A549 (cell line): ENCODE measurements around the gene CTIF. TPM values are rescaled to one million over a fixed set of nuclear protein-coding genes. Genes with fewer than 3 reads are reported as not detected.

Source experiments
- ATAC-seq, 2 experiments: fragments of 200-7000 bp in 1 of 2; fragments of >200 bp in 1 of 2; cut with Nextera tagmentation in 1 of 2; cut with Tn5 transposase in 1 of 2; 3 replicates each; pipeline versions ENCODE4 v1.8.0 to v1.9.1; 2018 to 2020; ENCODE audit warnings: mild to moderate bottlenecking in 1 of 2, moderate library complexity in 1 of 2
- CTCF ChIA-PET: fragments of 300-600 bp; sonication (Branson Sonifier 250); formaldehyde crosslinking; extraction: SDS; loops from one replicate; lab custom pipeline; 2021; ENCODE audit warnings: antibody characterized with exemption, inconsistent platforms; lab: Yijun Ruan, JAX
- POLR2A ChIA-PET: fragments of 350-600 bp; formaldehyde crosslinking; extraction: SDS; loops from one replicate; lab custom pipeline; 2021; ENCODE audit warnings: antibody characterized with exemption, inconsistent platforms; lab: Yijun Ruan, JAX
- DNase-seq, 2 experiments: peaks; one replicate each; pipeline versions ENCODE4 v3.0.0 to v3.0.0-alpha.2; 2011 to 2016; ENCODE audit warnings: low read depth in 1 of 2, low spot score in 1 of 2
- FAIRE-seq: peaks from 2 replicates; lab custom pipeline; 2011; peaks lifted over from hg19 to GRCh38; lab: Jason Lieb, UNC
- H3K27ac ChIP-seq, 2 experiments: fragments of >200 bp; sonication (Bioruptor Twin); formaldehyde crosslinking; 3 replicates each; pipeline ENCODE4 v1.5.1; 2016 to 2017
- H3K4me1 ChIP-seq: fragments of >200 bp; sonication (Bioruptor Twin); formaldehyde crosslinking; 3 replicates; pipeline ENCODE4 v1.6.1; 2016
- H3K4me2 ChIP-seq: fragments of >200 bp; sonication (Bioruptor Twin); formaldehyde crosslinking; 3 replicates; pipeline ENCODE4 v1.6.1; 2016
- H3K4me3 ChIP-seq: fragments of >200 bp; sonication (Bioruptor Twin); formaldehyde crosslinking; 3 replicates; pipeline ENCODE4 v1.5.1; 2016
- H3K9me3 ChIP-seq: fragments of >200 bp; sonication (Bioruptor Twin); formaldehyde crosslinking; 3 replicates; pipeline ENCODE4 v1.6.1; 2016
- CHD2 ChIP-seq: fragments of 150-350 bp; IDR thresholded peaks from 2 replicates; pipeline ENCODE4 v1.6.1; 2014; ENCODE audit warnings: low read length; ENCODE audit not compliant: partially characterized antibody
- CHD4 ChIP-seq: fragments of 200-600 bp; sonication (generic); IDR thresholded peaks from 2 replicates; pipeline ENCODE4 v1.6.1; 2016; ENCODE audit warnings: antibody characterized with exemption, mild to moderate bottlenecking, borderline replicate concordance
- EHF ChIP-seq: fragments of 250-450 bp; sonication (Bioruptor Pico); IDR thresholded peaks from 2 replicates; pipeline ENCODE4 v1.5.0; 2020; ENCODE audit warnings: mild to moderate bottlenecking
- FOSB ChIP-seq: fragments of 250-450 bp; sonication (Bioruptor Pico); IDR thresholded peaks from 2 replicates; pipeline ENCODE4 v1.5.0; 2020; ENCODE audit warnings: mild to moderate bottlenecking, moderate library complexity
- FOSL2 ChIP-seq, 2 experiments: fragments of 450-650 bp in 1 of 2; fragments of >200 bp in 1 of 2; sonication (Bioruptor Twin) in 1 of 2; formaldehyde crosslinking; IDR thresholded peaks; 2 replicates each; pipeline versions ENCODE4 v1.5.0 to v1.6.1; 2016 to 2020; ENCODE audit warnings: mild to moderate bottlenecking in 1 of 2, moderate library complexity in 1 of 2
- JUN ChIP-seq, 2 experiments: fragments of >200 bp; sonication (Bioruptor Twin); formaldehyde crosslinking; IDR thresholded peaks; 2 replicates in 1 of 2; 3 replicates in 1 of 2; pipeline ENCODE4 v1.6.1; 2016 to 2017
- KDM5A ChIP-seq: fragments of 200-600 bp; sonication (generic); IDR thresholded peaks from 2 replicates; pipeline ENCODE4 v1.6.1; 2016; ENCODE audit warnings: antibody characterized with exemption, mild to moderate bottlenecking
- MAFK ChIP-seq: fragments of 450-650 bp; IDR thresholded peaks from 2 replicates; pipeline ENCODE4 v1.6.1; 2014; ENCODE audit not compliant: partially characterized antibody
- MAZ ChIP-seq: fragments of 150-350 bp; IDR thresholded peaks from 2 replicates; pipeline ENCODE4 v1.6.1; 2014; ENCODE audit warnings: antibody characterized with exemption, low read depth, low read length, borderline replicate concordance
- NPAS2 ChIP-seq: fragments of 250-450 bp; sonication (Bioruptor Pico); IDR thresholded peaks from 2 replicates; pipeline ENCODE4 v1.8.0; 2022; ENCODE audit warnings: mild to moderate bottlenecking, moderate library complexity, borderline replicate concordance
- NR3C1 ChIP-seq: fragments of >200 bp; sonication (Bioruptor Twin); formaldehyde crosslinking; IDR thresholded peaks from 3 replicates; pipeline ENCODE4 v1.6.1; 2017
- PHF8 ChIP-seq: fragments of 200-600 bp; sonication (generic); IDR thresholded peaks from 2 replicates; pipeline ENCODE4 v1.6.1; 2016; ENCODE audit warnings: low read depth, mild to moderate bottlenecking, antibody characterized with exemption, moderate library complexity, borderline replicate concordance
- RAD21 ChIP-seq, 2 experiments: fragments of >200 bp in 1 of 2; sonication (Bioruptor Twin) in 1 of 2; formaldehyde crosslinking in 1 of 2; IDR thresholded peaks in 1 of 2; conservative IDR thresholded peaks in 1 of 2; 2 replicates in 1 of 2; 3 replicates in 1 of 2; pipeline ENCODE4 v1.6.1; 2012 to 2018; ENCODE audit warnings: inconsistent platforms in 1 of 2
- RNF2 ChIP-seq: fragments of 200-600 bp; sonication (generic); IDR thresholded peaks from 2 replicates; pipeline ENCODE4 v1.6.1; 2016; ENCODE audit warnings: low read depth, mild to moderate bottlenecking, antibody characterized with exemption, moderate library complexity, borderline replicate concordance
- TP53 ChIP-seq: fragments of 250-450 bp; sonication (Bioruptor Pico); IDR thresholded peaks from 2 replicates; pipeline ENCODE4 v1.5.0; 2021; ENCODE audit warnings: mild to moderate bottlenecking, moderate library complexity
- ZC3H11A ChIP-seq: fragments of 450-650 bp; IDR thresholded peaks from 2 replicates; pipeline ENCODE4 v1.6.1; 2014; ENCODE audit warnings: antibody characterized with exemption, mild to moderate bottlenecking
- ZFP36 ChIP-seq: fragments of 450-650 bp; IDR thresholded peaks from 2 replicates; pipeline ENCODE4 v1.6.1; 2014; ENCODE audit warnings: borderline replicate concordance; ENCODE audit not compliant: partially characterized antibody
- ZSCAN20 ChIP-seq: fragments of 250-450 bp; sonication (Bioruptor Pico); IDR thresholded peaks from 2 replicates; pipeline ENCODE4 v1.8.0; 2022; ENCODE audit warnings: mild to moderate bottlenecking, moderate library complexity
- WGBS: methylation state at CpG from one replicate; pipeline ENCODE4 v1.1.6; 2017; ENCODE audit errors: missing lambda C conversion rate; 5-methylcytosine and 5-hydroxymethylcytosine counted together
- polyA plus RNA-seq, 4 experiments: library from polyadenylated mRNA; depleted of rRNA in 3 of 4; stranded (reverse); fragments of >200 nt; fragmentation: RNase III in 1 of 4; extraction: RNeasy Plus Mini Kit Qiagen cat#74134 plus additional on column Dnase treatment in 1 of 4; gene quantifications; 2 replicates in 3 of 4; 3 replicates in 1 of 4; pipeline ENCODE4 v1.2.3, GENCODE V29; 2011 to 2017
- TF ChIP-seq, protein P1 (sequence below): fragments of 250-450 bp; sonication (Bioruptor Pico); IDR thresholded peaks from 2 replicates; pipeline ENCODE4 v1.5.0; 2020; ENCODE audit warnings: low read depth, mild to moderate bottlenecking, moderate library complexity
- TF ChIP-seq, protein P2 (sequence below): IDR thresholded peaks from 2 replicates; pipeline ENCODE4 v1.6.1; 2012; ENCODE audit warnings: low read depth, borderline replicate concordance
- TF ChIP-seq, protein P3 (sequence below): fragments of 200-600 bp; sonication (generic); IDR thresholded peaks from 2 replicates; pipeline ENCODE4 v1.6.1; 2016; ENCODE audit warnings: antibody characterized with exemption, mild to moderate bottlenecking, moderate library complexity
- TF ChIP-seq, protein P4 (sequence below): fragments of >200 bp; sonication (Bioruptor Twin); formaldehyde crosslinking; IDR thresholded peaks from 3 replicates; pipeline ENCODE4 v1.5.1; 2016

The CTIF gene
- polyA plus RNA-seq, 2 of the 4 experiments (the other 2 are of a cell fraction) = 17.0 to 24.7 TPM

DNA sequence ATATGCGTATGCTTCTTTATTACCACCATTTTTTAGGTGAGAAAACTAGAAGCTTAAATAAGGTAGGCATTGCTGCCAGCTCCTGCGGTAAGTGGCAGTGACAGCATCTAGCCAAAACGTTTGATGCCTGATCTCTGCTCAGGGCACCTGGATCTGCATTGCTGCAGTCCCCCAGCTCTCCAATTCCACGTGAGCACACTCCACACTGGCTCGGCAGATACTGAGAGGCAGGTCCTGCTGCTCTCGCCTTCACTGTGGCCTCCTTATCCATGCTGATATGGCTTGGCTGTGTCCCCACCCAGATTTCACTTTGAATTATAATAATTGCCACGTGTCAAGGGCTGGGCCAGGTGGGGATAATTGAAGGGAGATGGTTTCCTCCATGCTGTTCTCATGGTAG, 160.9 kb downstream of the CTIF start:
- no peak overlapping the region for H3K4me2 ChIP-seq
- ChIA-PET CTCF (interaction anchor here (1.4 kb wide), 1 partner anchor 11 kb away, joined by 3 read pairs; no protein-coding TSS in a partner anchor), POLR2A (no interaction called here)
- DNase-seq (no peak), FAIRE-seq (no peak), ATAC-seq (no peak)
- no peak overlapping the region for H3K4me3 ChIP-seq
- no peak for TF ChIP-seq PHF8
- no peak for TF ChIP-seq EHF (CRISPR knock-in tag)
- TF ChIP-seq, protein P1, sequence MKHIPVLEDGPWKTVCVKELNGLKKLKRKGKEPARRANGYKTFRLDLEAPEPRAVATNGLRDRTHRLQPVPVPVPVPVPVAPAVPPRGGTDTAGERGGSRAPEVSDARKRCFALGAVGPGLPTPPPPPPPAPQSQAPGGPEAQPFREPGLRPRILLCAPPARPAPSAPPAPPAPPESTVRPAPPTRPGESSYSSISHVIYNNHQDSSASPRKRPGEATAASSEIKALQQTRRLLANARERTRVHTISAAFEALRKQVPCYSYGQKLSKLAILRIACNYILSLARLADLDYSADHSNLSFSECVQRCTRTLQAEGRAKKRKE (CRISPR knock-in tag) = no peak
- no peak overlapping the region for H3K27ac ChIP-seq
- no peaks in the 10 kb centered on the region for H3K4me1 ChIP-seq
- H3K9me3 ChIP-seq = no peaks in the 10 kb centered on the region
- 76% methylated on average over 7 of the region's 7 CpGs for WGBS

DNA sequence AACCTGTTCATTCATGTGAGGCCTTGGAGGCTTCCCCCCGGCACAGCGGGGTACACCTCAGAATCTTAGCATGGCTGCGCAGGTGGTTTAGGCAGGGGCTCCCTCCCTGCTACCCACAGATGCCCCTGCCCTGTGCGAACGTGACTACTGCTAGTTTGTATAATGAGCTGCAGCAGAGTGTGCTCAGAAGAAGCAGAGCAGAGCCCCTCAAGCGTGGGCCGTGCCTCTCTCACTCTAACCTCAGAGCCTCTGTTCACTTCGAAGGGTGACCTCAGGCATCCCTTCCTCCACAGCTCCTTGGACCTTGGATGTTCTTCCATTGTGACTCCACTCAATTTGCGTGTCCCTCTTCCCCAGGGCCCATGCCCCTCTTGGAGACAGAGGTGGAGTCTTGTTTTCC, 161.6 kb downstream of the CTIF start:
- no peak overlapping the region for H3K4me3 ChIP-seq
- ATAC-seq = no peak
- no peaks in the 10 kb centered on the region for H3K4me1 ChIP-seq
- FAIRE-seq = no peak
- H3K27ac ChIP-seq = no peak overlapping the region
- TF ChIP-seq RNF2 (no peak), MAZ (no peak), FOSL2 (IDR thresholded peaks at IDR 0.05) (no peak), FOSL2 (CRISPR knock-in tag; IDR thresholded peaks at IDR 0.05) (no peak), KDM5A (no peak), TP53 (CRISPR knock-in tag) (no peak), CHD4 (no peak), CHD2 (no peak), NR3C1 (no peak), FOSB (CRISPR knock-in tag) (no peak), ZFP36 (no peak), JUN (IDR thresholded peaks at IDR 0.05) (no peak), NPAS2 (CRISPR knock-in tag) (no peak), MAFK (no peak), RAD21 (conservative IDR thresholded peaks at IDR 0.05 in 1 of 2, IDR thresholded peaks at IDR 0.05 in 1 of 2) (no peak), ZSCAN20 (CRISPR knock-in tag) (no peak), ZC3H11A (no peak)
- TF ChIP-seq, protein P1 (CRISPR knock-in tag) = no peak
- TF ChIP-seq, protein P2, sequence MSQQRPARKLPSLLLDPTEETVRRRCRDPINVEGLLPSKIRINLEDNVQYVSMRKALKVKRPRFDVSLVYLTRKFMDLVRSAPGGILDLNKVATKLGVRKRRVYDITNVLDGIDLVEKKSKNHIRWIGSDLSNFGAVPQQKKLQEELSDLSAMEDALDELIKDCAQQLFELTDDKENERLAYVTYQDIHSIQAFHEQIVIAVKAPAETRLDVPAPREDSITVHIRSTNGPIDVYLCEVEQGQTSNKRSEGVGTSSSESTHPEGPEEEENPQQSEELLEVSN = no peak
- TF ChIP-seq, protein P3, sequence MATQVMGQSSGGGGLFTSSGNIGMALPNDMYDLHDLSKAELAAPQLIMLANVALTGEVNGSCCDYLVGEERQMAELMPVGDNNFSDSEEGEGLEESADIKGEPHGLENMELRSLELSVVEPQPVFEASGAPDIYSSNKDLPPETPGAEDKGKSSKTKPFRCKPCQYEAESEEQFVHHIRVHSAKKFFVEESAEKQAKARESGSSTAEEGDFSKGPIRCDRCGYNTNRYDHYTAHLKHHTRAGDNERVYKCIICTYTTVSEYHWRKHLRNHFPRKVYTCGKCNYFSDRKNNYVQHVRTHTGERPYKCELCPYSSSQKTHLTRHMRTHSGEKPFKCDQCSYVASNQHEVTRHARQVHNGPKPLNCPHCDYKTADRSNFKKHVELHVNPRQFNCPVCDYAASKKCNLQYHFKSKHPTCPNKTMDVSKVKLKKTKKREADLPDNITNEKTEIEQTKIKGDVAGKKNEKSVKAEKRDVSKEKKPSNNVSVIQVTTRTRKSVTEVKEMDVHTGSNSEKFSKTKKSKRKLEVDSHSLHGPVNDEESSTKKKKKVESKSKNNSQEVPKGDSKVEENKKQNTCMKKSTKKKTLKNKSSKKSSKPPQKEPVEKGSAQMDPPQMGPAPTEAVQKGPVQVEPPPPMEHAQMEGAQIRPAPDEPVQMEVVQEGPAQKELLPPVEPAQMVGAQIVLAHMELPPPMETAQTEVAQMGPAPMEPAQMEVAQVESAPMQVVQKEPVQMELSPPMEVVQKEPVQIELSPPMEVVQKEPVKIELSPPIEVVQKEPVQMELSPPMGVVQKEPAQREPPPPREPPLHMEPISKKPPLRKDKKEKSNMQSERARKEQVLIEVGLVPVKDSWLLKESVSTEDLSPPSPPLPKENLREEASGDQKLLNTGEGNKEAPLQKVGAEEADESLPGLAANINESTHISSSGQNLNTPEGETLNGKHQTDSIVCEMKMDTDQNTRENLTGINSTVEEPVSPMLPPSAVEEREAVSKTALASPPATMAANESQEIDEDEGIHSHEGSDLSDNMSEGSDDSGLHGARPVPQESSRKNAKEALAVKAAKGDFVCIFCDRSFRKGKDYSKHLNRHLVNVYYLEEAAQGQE = no peak
- TF ChIP-seq, protein P4, sequence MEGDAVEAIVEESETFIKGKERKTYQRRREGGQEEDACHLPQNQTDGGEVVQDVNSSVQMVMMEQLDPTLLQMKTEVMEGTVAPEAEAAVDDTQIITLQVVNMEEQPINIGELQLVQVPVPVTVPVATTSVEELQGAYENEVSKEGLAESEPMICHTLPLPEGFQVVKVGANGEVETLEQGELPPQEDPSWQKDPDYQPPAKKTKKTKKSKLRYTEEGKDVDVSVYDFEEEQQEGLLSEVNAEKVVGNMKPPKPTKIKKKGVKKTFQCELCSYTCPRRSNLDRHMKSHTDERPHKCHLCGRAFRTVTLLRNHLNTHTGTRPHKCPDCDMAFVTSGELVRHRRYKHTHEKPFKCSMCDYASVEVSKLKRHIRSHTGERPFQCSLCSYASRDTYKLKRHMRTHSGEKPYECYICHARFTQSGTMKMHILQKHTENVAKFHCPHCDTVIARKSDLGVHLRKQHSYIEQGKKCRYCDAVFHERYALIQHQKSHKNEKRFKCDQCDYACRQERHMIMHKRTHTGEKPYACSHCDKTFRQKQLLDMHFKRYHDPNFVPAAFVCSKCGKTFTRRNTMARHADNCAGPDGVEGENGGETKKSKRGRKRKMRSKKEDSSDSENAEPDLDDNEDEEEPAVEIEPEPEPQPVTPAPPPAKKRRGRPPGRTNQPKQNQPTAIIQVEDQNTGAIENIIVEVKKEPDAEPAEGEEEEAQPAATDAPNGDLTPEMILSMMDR = no peak
- ChIA-PET CTCF (no interaction called here), POLR2A (no interaction called here)
- H3K4me2 ChIP-seq = no peak overlapping the region
- H3K9me3 ChIP-seq = no peaks in the 10 kb centered on the region
- WGBS = 97% methylated on average over 6 of the region's 9 CpGs
- DNase-seq = no peak
